Measurements from ENCODE around the gene PITPNB.

The PITPNB gene

GRCh38 chr22:27919222-27919941 lies at the start of gene PITPNB:
Gene PITPNB, minus strand, starts transcription at chr22:27919256. Its CDS starts 65 bp downstream, at chr22:27919191.
- peak; percentile 98 for DNase-seq (ENCODE audit: low read depth)

GRCh38 chr22:27966168-27967064 lies 47.4 kb upstream of the PITPNB start:
- no peak for DNase-seq (ENCODE audit: low read depth)

GRCh38 chr22:27962268-27963044 lies 43.4 kb upstream of the PITPNB start:
- no peak for DNase-seq (ENCODE audit: low read depth)

- no peak for DNase-seq (ENCODE audit: low read depth)
These were observed 42.6 kb upstream of the PITPNB start for GRCh38 chr22:27961680-27962079.

GRCh38 chr22:27961182-27961581 lies 42.1 kb upstream of the PITPNB start:
- no peak for DNase-seq (ENCODE audit: low read depth)

GRCh38 chr22:27959335-27960090 lies 40.5 kb upstream of the PITPNB start:
- no peak for DNase-seq (ENCODE audit: low read depth)

GRCh38 chr22:27952779-27953178 lies 33.7 kb upstream of the PITPNB start:
- DNase-seq (ENCODE audit: low read depth): no peak

- no peak for DNase-seq (ENCODE audit: low read depth)
These were observed 33.0 kb upstream of the PITPNB start for GRCh38 chr22:27952091-27952490.

GRCh38 chr22:27949421-27949820 lies 30.4 kb upstream of the PITPNB start:
- DNase-seq (ENCODE audit: low read depth): no peak

GRCh38 chr22:27948569-27948968 lies 29.5 kb upstream of the PITPNB start:
- DNase-seq (ENCODE audit: low read depth): no peak

GRCh38 chr22:27947448-27947847 lies 28.4 kb upstream of the PITPNB start:
- no peak for DNase-seq (ENCODE audit: low read depth)

GRCh38 chr22:27941143-27941542 lies 22.1 kb upstream of the PITPNB start:
- no peak for DNase-seq (ENCODE audit: low read depth)

- DNase-seq (ENCODE audit: low read depth): no peak
These were observed 18.4 kb upstream of the PITPNB start for GRCh38 chr22:27937453-27937852.

GRCh38 chr22:27935897-27936296 lies 16.8 kb upstream of the PITPNB start:
- DNase-seq (ENCODE audit: low read depth): no peak

GRCh38 chr22:27934069-27934468 lies 15.0 kb upstream of the PITPNB start:
- no peak for DNase-seq (ENCODE audit: low read depth)

GRCh38 chr22:27933186-27933983 lies 14.3 kb upstream of the PITPNB start:
- no peak for DNase-seq (ENCODE audit: low read depth)

GRCh38 chr22:27930331-27931060 lies 11.4 kb upstream of the PITPNB start:
- no peak for DNase-seq (ENCODE audit: low read depth)

- no peak for DNase-seq (ENCODE audit: low read depth)
These were observed 8.6 kb upstream of the PITPNB start for GRCh38 chr22:27927608-27928007.

- no peak for DNase-seq (ENCODE audit: low read depth)
These were observed 6.3 kb upstream of the PITPNB start for GRCh38 chr22:27925331-27925730.

All from stimulated activated CD4-positive, alpha-beta T cell treated with anti-CD3 and anti-CD28 coated beads, Interleukin-2, amount 100 ng/mL, for 4 hours (primary cell).